HG03469 (cell line): ENCODE measurements around the gene ADIRF.
"Not testable (repeated sequence)": the region's sequence is repeated elsewhere in the genome, so short reads cannot be mapped to it uniquely, and the experiment has no call there.

Experiments used
- ATAC-seq: cut with Tn5 transposase; IDR thresholded peaks from one replicate; pipeline ENCODE4 v1.9.1; 2021; ENCODE audit warnings: mild to moderate bottlenecking, moderate library complexity, moderate number of reproducible peaks; ENCODE audit not compliant: unreplicated experiment

Gene ADIRF

GRCh38 chr10:86945361-86946212, 22.7 kb upstream of the ADIRF start:
- no peak for ATAC-seq

- no peak for ATAC-seq
Measured at GRCh38 chr10:86946213-86947155, 21.8 kb upstream of the ADIRF start.

GRCh38 chr10:86947806-86948205, 20.5 kb upstream of the ADIRF start:
- ATAC-seq = not testable (repeated sequence)

GRCh38 chr10:86950349-86950748, 17.9 kb upstream of the ADIRF start:
- no peak for ATAC-seq

GRCh38 chr10:86951184-86951761, 17.0 kb upstream of the ADIRF start:
- no peak for ATAC-seq

GRCh38 chr10:86952106-86952505, 16.2 kb upstream of the ADIRF start:
- ATAC-seq = no peak

- ATAC-seq = not testable (repeated sequence)
Measured at GRCh38 chr10:86952697-86953096, 15.6 kb upstream of the ADIRF start.

GRCh38 chr10:86953747-86954680, 14.3 kb upstream of the ADIRF start:
- no peak for ATAC-seq

GRCh38 chr10:86954681-86955500, 13.4 kb upstream of the ADIRF start:
- ATAC-seq = no peak

- ATAC-seq = no peak
Measured at GRCh38 chr10:86955501-86956194, 12.6 kb upstream of the ADIRF start.

GRCh38 chr10:86956195-86956847, 12.0 kb upstream of the ADIRF start:
- ATAC-seq = no peak

GRCh38 chr10:86956848-86957448, 11.3 kb upstream of the ADIRF start:
- no peak for ATAC-seq

GRCh38 chr10:86957471-86958115, 10.7 kb upstream of the ADIRF start, which contains the start of gene MMRN2:
MMRN2 (minus strand) TSS chr10:86957615; CDS start chr10:86957541, 74 bp downstream.
- ATAC-seq = no peak

GRCh38 chr10:86958116-86958900, 10.0 kb upstream of the ADIRF start, which contains the start of gene SNCG:
SNCG (plus strand) TSS chr10:86958599; CDS start chr10:86958698, 99 bp downstream.
- ATAC-seq = no peak

- no peak for ATAC-seq
Measured at GRCh38 chr10:86958901-86959736, 9.2 kb upstream of the ADIRF start.

- ATAC-seq = no peak
Measured at GRCh38 chr10:86959737-86960002, 8.6 kb upstream of the ADIRF start.
